Head of caudate nucleus (tissue), 42 donors: ENCODE measurements around the gene KRT32.

Source experiments
- DNase-seq, 42 donors: peaks; one replicate each; pipeline versions ENCODE4 v3.0.0 to v3.0.0-alpha.2; 2020 to 2021; ENCODE audit warnings: mixed read lengths in 7 of 42
- intact Hi-C: fragments of 100-400 bp; cut with DNase I; formaldehyde crosslinking; loops from one replicate; pipeline ENCODE4 v1.15.0; 2022

Gene KRT32

GRCh38 chr17:41466988-41467387, at the start of gene KRT32:
KRT32 (minus strand) TSS chr17:41467386; CDS start chr17:41467325, 61 bp downstream.
- intact Hi-C loops, result no loop called here
- no peak for DNase-seq

- no peak for DNase-seq
- intact Hi-C loops, result no loop called here
Observed at GRCh38 chr17:41516830-41517283, 49.7 kb upstream of the KRT32 start.

- DNase-seq, result no peak
- intact Hi-C loops, result no loop called here
Observed at GRCh38 chr17:41516147-41516829, 49.1 kb upstream of the KRT32 start.

GRCh38 chr17:41513168-41513547, 46.0 kb upstream of the KRT32 start:
- intact Hi-C loops, result no loop called here

GRCh38 chr17:41512546-41513167, 45.5 kb upstream of the KRT32 start:
- intact Hi-C loops, result no loop called here
- no peak for DNase-seq

More at GRCh38 chr17:41513168-41513547, 46.0 kb upstream of the KRT32 start:
- DNase-seq, result no peak

- intact Hi-C loops, result no loop called here
- DNase-seq, result no peak
Observed at GRCh38 chr17:41511716-41512115, 44.5 kb upstream of the KRT32 start.

GRCh38 chr17:41511116-41511515, 43.9 kb upstream of the KRT32 start:
- DNase-seq, result no peak
- intact Hi-C loops, result no loop called here

GRCh38 chr17:41510251-41511065, 43.3 kb upstream of the KRT32 start:
- no peak for DNase-seq
- intact Hi-C loops, result no loop called here

- DNase-seq, result no peak
- intact Hi-C loops, result no loop called here
Observed at GRCh38 chr17:41507315-41507880, 40.2 kb upstream of the KRT32 start.

GRCh38 chr17:41505809-41506767, 38.9 kb upstream of the KRT32 start:
- no peak for DNase-seq
- intact Hi-C loops, result no loop called here

- no peak for DNase-seq
- intact Hi-C loops, result no loop called here
Observed at GRCh38 chr17:41505007-41505808, 38.0 kb upstream of the KRT32 start, which contains the start of gene KRT13. KRT13 (minus strand) TSS chr17:41505612; CDS start chr17:41505550, 62 bp downstream.

GRCh38 chr17:41504246-41504977, 37.2 kb upstream of the KRT32 start:
- DNase-seq, result no peak
- intact Hi-C loops, result no loop called here

- no peak for DNase-seq
- intact Hi-C loops, result no loop called here
Observed at GRCh38 chr17:41503202-41503601, 36.0 kb upstream of the KRT32 start.

- no peak for DNase-seq
- intact Hi-C loops, result no loop called here
Observed at GRCh38 chr17:41500131-41500911, 33.1 kb upstream of the KRT32 start.

- no peak for DNase-seq
- intact Hi-C loops, result no loop called here
Observed at GRCh38 chr17:41499714-41500113, 32.5 kb upstream of the KRT32 start.

- intact Hi-C loops, result no loop called here
- no peak for DNase-seq
Observed at GRCh38 chr17:41498276-41498675, 31.1 kb upstream of the KRT32 start.
